SKM-1 (cell line): ENCODE data around the gene STIM1.

Experiments
- DNase-seq: peaks from one replicate; lab custom pipeline; 2025; ENCODE audit not compliant: unreplicated experiment; lab: John Stamatoyannopoulos, UW

STIM1 gene

DNA sequence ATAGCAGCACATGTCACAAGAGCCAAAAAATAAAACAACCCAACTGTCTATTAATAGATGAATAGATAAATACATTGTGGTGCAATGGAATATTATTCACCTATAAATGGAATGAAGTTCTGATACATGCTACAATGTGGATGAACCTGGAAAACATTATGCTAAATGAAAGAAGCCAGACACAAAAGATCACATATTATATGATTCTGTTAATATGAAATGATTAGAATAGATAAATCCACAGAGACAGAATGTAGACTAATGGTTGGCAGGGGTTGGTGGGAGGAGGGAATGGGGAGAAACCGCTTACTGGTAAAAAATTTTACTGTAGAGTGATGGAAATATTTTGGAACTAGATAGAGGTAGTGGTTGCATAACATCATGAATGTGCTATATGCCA lies 206.2 kb downstream of the STIM1 start:
- no peak for DNase-seq

DNA sequence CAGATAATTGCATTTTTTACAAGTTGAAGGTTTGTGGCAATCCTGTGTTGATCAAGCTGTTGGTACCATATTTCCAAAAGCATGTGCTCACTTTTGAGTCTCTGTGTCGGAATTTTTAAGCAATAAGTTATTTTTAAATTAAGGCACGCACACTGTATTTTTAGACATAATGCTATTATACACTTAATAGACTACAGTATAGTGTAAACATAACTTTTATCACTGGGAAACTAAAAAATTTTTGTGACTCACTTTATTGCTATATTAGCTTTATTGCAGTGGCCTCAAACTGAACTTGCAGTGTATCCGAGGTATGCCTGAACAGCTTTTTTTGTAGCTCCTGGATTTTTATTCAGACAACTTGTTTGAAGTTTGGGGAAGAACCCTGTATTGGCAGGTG lies 207.9 kb downstream of the STIM1 start:
- DNase-seq: no peak

DNA sequence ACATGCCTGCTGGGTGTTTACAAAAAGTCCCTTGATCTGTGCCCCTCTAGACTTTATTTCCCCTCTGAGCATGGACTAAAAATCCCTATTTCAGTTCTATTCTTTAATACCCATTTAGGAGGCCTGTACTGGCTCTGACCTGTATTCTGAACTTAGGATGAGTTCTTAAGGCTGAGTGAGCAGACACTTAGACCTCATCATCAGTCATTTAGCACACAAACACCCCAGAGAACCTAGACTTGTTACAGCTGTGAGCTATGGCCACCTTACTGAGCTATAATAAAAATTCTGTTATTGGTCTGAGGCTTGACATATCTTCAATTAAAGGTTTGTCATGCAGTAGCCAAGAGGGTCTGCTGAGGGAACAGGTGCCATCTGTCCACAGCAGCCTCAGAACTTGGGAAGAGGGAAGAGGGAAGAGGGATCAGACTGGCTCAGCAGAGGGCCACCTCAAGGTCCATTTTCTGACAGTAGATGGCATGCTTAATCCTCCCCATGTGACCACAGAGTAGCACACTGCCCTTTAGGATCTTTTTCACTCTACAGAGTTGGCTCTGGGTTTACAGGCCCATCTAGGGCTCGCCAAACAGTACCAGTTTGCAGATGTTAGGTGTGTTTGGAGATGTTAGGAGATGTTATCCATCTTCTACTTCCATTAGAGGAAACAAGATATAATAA lies 209.0 kb downstream of the STIM1 start:
- DNase-seq: no peak

DNA sequence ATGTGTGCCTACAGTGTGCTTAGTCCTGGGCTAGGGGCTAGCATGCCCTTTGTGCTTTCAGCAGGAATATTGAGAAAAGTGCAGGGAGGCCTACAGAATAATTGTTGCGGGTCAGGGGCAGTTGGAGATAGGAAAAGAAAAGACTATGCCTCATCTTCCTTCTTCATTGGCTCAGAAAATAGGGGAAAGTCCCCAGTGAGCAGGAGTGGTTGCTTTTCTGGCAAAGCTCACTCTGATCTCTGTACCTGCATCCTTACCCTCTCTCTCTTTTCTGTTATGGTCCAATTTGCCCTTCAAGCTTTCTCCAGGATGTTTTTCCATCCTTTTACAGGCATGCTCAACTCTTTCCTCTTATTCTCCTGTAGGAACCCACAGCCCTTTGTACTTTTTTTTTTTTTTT lies 209.6 kb downstream of the STIM1 start:
- DNase-seq: no peak

DNA sequence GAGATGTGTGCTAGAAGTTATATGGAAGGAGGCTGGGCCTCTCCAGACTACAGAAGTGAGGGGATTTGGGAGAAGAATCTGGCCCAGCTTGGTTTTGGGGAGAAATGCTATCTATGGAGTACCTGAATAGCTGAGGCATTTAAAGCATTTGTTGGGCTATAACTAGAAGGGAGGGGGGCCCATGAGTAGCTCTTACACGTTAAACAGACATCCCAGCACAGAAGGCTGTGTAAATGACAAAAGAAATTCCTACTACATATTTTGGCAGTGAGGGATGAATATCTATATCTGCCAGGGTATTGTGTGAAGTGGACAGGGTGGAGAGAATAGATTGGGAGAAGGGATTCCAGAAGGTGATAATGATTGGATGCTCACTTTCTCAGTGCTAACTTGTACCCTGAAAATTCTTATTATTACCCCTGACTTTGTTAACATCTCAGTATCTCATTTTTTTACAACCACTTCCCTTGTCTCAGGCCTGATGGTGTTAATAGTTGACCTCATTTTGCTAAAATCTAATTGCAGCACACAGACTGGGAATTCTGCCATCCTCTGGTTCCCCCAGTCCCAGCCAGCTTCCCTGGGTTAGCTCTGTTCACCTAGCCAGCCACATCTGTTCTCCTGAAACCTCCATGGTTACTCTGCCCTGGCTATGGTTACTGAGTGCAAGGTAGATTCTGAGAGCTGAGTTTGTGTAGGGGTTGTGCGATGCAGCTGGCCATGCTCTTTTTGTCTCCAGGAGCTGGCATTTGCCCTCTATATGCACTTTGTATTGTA lies 210.3 kb downstream of the STIM1 start:
- DNase-seq: no peak

DNA sequence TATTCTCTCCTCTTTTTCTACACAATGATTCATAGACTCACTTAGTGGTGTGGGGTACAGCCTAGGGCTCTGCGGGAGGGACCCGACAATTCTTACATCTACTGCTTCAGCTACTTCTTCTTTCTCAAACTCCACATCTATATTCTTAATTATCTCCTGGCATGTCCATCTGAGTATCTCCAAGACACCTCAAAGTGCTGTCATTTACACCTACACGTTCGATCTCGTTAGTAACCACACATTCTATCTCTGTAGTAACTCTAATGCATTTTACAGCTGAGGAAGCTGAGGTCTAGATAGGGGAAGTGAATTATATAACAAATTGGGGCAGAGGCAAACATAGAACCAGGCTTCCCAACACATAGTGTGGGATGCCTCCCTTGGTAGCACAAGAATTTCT lies 211.4 kb downstream of the STIM1 start:
- DNase-seq: peak; percentile 21

DNA sequence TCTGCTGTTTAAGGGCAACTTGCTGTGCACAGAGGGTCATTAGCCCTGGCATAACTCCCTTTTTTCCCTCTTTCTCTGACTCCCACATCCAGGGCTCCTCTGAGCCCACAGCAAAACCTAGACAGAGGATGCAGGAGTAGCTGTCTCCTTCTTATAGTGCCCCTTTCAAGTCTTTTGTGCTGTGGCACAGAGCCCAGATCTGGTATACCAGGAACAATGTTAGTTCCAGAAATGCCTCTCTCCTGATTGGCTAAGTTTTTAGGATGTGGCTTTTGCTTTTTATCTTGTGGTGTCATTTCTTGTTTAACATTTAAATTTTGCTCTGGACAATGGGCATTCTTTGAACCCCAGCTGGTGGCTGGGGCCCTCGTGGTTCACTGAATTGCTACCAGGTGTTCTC lies 213.5 kb downstream of the STIM1 start:
- DNase-seq: no peak

DNA sequence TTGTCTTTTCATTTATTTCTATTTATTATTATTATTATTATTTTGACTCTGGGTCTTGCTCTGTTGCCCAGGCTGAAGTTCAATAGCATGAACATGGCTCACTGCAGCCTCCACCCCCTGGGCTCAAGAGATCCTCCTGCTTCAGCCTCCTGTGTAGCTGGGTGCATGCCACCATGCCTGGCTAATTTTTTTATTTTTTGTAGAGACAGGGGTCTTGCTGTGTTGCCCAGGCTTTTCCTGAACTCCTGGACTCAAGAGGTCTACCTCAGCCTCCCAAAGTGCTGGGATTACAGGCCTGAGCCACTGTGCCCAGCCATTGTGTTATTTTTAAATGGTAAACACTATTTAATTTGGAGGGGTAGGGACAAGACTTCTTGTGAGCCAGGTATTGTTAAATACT lies 215.9 kb downstream of the STIM1 start:
- no peak for DNase-seq

DNA sequence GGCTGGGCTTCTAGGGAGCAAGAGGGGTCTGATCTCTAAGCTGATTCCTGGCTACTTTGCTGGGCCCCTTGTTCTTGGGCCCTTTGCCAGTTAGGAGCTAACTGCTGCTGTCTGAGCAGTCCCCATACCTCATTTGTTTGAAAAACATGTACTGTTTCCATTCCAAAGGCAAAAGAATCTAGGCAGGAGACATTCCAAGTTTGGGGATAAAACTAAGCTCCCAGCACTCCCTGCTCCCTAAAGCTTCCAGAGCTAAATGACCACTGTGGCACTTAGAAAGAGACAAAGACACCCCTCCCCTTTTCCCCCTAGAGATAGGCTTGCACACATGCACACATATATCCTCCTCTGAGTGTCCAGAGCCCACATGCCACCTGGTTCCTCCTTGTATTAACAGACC lies 216.4 kb downstream of the STIM1 start:
- DNase-seq: no peak

DNA sequence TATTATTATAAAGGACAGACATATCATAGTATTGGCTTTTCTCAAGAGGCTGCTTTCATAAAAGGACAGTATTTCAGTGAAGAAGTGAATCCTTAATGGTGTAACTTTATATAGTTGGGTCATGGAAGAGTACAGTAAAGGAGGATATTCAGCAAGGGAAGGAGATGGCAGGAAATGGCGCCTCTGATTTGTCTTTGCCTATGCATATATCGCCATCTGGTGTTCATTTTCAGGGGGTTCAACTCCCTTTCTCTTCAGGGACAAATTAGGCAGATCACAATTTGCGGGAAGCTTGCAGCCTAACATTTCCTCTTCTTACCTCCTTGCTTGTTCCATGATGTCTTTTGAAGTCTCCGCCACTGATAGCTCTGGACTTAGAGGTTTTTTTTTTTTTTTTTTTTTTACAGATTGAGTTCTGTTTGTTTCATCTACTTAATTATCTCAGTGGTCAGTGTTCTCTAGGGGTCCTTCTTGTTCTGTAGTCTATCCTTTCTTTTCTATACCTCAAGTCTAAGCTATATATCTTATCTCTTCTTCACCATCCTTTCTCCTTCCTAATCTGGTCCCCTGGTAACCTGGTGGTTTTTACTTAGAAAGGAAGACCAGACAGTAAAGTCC lies 217.3 kb downstream of the STIM1 start:
- peak; percentile 64 for DNase-seq

DNA sequence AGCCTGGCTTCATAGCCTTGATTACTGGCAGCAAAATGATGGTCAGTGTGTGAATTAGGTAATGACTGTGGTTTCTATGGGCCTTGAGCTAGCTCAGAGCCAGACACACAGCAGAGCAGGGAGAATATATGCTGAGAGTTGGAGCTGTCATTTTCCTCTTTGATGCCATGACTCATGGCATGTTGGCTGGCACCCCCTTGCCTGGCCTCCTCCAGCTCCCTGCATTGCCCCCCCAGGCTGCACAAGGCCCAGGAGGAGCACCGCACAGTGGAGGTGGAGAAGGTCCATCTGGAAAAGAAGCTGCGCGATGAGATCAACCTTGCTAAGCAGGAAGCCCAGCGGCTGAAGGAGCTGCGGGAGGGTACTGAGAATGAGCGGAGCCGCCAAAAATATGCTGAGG lies 218.8 kb downstream of the STIM1 start:
- no peak for DNase-seq

DNA sequence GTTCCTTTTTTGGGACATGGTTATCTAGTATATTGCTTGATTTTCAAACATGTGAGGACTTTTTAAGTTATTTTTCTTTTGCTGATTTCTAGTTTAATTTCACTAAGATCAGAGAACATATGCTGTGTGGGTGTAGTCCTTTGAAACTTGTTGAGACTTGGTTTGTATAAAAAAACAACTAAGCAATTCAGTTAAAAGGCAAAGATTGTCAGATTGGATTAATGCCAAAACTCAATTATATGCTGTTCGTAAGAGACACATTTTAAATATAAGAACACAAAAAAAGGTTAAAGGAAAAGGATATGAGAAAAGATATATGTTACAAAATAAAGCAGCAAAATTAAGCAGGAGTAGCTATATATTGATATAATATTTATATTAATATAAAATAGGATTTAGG lies 221.3 kb downstream of the STIM1 start:
- DNase-seq: no peak

DNA sequence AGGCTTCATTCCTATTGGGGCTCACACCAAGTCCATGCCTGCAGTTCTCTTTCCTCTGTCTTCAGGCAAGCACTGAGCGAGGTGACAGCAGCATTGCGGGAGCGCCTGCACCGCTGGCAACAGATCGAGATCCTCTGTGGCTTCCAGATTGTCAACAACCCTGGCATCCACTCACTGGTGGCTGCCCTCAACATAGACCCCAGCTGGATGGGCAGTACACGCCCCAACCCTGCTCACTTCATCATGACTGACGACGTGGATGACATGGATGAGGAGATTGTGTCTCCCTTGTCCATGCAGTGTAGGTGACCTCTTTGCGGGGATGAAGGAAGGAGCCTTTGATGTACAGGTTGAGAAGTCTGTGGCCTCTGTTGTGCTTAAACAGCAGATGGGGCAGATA lies 227.7 kb downstream of the STIM1 start:
- no peak for DNase-seq

DNA sequence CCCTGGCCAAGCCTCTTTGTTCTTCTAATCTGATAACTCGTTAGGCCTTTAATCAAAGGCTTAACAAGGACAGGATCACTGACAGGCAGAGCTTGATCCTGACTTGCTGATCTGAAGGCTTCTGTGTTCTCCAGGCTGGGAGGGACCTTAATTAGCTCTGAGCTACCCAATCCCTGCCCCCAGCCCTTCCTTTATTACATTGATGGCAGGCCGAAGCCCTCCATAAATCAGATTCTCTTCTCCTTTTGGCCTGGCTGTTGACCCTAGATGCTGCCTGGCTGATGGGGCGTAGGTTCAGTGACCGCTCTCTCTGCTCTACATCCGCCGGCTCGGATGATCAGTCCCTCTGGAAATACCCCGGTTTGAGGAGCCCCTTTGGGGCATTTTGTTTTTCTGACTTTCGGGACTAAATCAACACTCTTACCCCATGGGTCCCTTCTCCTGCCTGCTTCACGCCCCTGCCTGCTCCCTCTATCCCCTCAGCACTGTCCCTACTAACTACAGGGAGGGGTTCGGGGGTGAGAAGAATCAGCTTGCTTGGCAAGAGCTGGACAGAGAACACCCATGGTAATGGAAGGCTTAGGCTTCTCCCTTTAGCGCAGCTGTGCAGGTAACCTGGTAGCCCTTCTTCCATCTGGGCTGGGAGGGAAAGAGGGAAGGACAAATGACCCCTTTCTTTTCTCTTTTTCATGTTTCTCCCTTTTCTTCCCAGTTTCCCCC lies 229.1 kb downstream of the STIM1 start:
- DNase-seq: no peak

DNA sequence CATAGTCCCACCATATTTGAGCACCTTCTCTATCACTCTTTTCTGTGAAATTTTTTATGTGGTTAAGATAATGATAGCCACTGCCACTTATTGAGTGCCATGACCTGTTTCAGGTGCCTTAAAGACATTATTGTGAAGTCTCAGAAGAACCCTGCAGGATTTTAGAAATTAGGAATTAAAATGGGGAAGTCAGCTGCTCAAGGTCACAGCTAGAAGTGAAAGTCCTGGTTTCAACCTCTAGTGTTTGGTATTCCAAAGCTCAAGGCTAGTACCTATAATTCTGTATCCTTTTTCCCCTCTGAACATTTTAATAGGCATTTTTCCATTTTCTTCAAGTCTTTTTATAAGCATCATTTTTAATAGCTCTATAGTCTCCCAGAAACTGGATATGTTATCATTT lies 230.1 kb downstream of the STIM1 start:
- no peak for DNase-seq

DNA sequence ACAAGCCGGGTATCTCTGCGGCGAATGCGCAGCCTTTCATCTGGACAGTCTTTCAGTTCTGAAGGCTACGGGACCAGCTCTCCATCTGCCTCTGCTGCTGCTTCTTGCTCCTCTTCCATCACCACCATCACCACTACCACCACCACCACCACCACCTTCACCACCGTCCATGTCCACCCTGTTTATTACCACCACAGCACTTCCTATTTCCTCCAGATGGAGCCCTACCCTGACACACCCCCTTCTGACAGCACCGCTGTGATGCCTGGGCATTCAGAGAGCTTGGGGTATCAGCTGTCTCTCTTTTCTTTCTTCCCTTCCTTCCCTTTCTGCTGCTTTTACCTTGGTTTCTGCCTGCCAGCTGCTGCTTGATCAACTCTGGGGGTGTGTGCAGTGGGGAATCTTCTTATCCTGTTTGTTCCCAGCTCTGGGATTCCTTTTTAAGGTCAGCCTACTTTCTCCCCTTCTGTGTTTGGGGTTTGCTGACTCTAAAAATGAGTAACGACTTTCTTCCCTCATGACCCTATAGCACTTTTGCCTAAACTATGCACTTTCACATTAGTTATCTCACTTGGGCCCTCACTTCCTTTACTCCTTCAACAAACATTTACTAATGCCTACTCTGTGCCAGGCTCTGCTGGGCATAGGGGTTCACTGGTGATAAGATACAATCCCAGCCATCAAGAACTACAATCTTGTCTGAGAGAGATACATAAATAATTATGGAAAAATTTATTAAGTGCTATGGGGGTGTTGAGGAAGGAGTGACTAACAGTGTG lies 231.3 kb downstream of the STIM1 start:
- DNase-seq: no peak

DNA sequence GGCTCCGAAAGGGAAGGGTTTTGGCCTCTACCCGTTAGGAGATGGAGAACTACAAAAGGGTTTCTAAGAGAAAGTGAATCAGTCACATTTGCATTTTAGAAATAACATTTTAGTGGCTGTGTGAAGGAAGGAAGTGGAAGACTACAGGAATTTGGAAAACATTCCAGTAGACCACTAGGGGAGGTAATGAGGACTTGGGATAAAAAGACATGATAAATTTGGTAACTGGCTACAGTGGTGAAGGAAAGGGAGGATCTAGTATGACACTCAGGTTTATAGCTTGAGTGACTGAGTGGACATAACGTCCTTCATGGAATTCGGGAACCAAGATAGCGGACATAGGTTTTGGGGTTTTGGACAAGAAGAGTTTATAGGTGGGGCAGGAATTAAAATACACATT lies 232.1 kb downstream of the STIM1 start:
- no peak for DNase-seq

DNA sequence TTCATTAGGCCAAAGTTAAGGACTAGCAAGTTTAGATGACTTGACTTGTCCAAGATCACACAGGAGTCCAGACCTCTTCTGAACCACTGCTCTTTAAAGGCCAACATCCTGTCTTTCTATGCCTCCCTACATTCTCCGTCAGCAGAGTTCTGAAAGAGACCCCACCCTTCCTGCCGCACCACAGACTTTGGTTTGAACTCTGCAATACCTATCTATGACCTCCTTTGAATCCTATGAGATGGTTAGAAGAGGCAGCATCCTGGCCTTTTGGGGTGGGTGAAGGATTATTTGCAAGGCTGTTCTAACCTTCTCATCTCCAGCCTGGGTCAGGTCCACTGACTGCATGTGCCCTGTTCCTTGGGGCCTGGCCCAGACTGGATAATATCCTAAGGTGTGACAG lies 234.8 kb downstream of the STIM1 start:
- no peak for DNase-seq

DNA sequence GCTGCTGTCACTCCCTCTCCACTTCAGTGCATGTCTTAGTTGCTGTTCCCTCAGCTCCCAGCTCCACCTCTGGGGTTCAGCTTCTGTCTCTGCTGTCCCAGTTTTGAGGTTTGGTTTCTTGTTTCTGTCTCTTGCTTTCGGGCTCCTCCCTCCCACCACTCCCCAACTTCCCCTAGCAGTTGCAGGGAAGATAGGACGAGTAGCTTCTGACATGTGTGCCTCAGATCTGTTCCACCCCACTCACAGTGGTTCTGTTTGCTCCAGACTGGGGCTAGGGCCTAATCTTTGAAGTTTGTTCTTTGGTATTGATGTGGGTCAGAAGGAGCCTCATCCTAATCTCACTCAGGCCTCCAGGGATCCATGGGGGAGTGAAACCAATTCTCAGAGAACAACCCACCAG lies 236.6 kb downstream of the STIM1 start:
- no peak for DNase-seq

DNA sequence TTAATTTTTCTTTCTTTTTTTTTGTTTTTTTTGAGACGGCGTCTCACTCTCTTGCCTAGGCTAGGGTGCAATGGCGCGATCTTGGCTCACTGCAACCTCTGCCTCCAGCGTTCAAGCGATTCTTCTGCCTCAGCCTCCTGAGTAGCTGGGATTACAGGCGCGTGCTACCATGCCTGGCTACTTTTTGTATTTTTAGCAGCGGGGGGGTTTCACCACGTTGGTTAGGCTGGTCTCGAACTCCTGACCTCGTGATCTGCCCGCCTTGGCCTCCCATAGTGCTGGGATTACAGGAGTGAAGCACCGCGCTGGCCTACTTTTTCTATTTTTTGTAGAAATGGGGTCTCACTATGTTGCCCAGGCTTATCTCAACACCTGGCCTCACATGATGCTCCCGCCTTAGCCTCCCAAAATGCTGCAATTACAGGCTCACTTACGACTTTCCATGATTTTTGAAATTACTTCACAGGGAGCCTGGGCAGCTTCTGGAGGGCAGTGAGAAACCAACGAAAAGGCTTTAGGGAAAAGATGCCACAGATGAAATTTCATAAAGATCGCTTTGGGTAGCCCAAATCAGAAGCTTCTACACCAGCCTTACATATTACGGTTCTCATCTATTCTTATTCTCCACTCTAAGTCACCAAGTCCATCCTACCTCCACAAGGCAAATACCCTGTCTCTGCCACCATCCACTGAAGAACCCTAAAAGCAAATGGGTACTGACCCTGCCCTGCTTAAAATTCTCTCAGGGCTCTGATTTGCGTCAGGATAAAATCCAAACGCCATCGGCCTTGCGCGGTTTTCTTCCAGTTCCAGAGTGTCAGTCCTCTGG lies 238.3 kb downstream of the STIM1 start:
- no peak for DNase-seq
